Thoracic aorta (tissue), 2 donors: ENCODE measurements around the gene SSBP3. TPM values are rescaled to one million over a fixed set of nuclear protein-coding genes. Genes with fewer than 3 reads are reported as not detected.

Experiments
- ATAC-seq: fragments of 150-250 bp; one replicate; pipeline ENCODE4 v1.8.0; 2017; ENCODE audit warnings: low read depth; ENCODE audit not compliant: insufficient number of reproducible peaks, low FRiP score
- DNase-seq: peaks from one replicate; pipeline ENCODE4 v3.0.0-alpha.2; 2020; ENCODE audit warnings: low spot score
- H3K27ac ChIP-seq, 2 donors: fragments of 200-600 bp; sonication (generic); 1 replicate in 1 of 2; 2 replicates in 1 of 2; pipeline ENCODE4 v1.5.1; 2016; ENCODE audit warnings: mild to moderate bottlenecking in 2 of 2, moderate library complexity in 2 of 2
- H3K27me3 ChIP-seq: fragments of 200-600 bp; sonication (generic); replicated peaks from 2 replicates; pipeline ENCODE4 v1.6.0; 2016; ENCODE audit warnings: mild to moderate bottlenecking; ENCODE audit not compliant: insufficient read depth
- H3K36me3 ChIP-seq: fragments of 200-600 bp; sonication (generic); one replicate; pipeline ENCODE4 v1.5.1; 2016
- H3K4me1 ChIP-seq, 2 donors: fragments of 200-600 bp; sonication (generic); 1 replicate in 1 of 2; 2 replicates in 1 of 2; pipeline versions ENCODE4 v1.5.1 to v1.6.0; 2016; ENCODE audit warnings: low read depth in 2 of 2, mild to moderate bottlenecking in 1 of 2; ENCODE audit not compliant: control insufficient read depth in 1 of 2
- H3K4me3 ChIP-seq: fragments of 200-600 bp; sonication (generic); 2 replicates; pipeline ENCODE4 v1.5.1; 2016; ENCODE audit warnings: mild to moderate bottlenecking
- H3K9me3 ChIP-seq: fragments of 200-600 bp; sonication (generic); 2 replicates; pipeline ENCODE4 v1.5.1; 2016
- total RNA-seq, 2 donors: library from RNA; depleted of rRNA; stranded (reverse); fragments of >200 nt; gene quantifications; one replicate each; pipeline versions ENCODE4 v1.1.0 to v1.2.3, GENCODE V29; 2016
- TF ChIP-seq, protein P1 (sequence below): fragments of 200-600 bp; sonication (generic); IDR thresholded peaks from one replicate; pipeline ENCODE4 v1.5.1; 2019; ENCODE audit warnings: antibody characterized with exemption

Gene SSBP3
- total RNA-seq, 2 donors from 2014 or later: 33.4 to 87.1 TPM

- no peaks in the 10 kb centered on the region for H3K27me3 ChIP-seq
- H3K36me3 ChIP-seq: no peaks in the 10 kb centered on the region
- H3K4me1 ChIP-seq: peaks cover 16 to 83% of the 10 kb centered on the region in 2 donors
- H3K4me3 ChIP-seq: no peak overlapping the region
- no peaks in the 10 kb centered on the region for H3K9me3 ChIP-seq
- ATAC-seq: no peak
- TF ChIP-seq, protein P1, sequence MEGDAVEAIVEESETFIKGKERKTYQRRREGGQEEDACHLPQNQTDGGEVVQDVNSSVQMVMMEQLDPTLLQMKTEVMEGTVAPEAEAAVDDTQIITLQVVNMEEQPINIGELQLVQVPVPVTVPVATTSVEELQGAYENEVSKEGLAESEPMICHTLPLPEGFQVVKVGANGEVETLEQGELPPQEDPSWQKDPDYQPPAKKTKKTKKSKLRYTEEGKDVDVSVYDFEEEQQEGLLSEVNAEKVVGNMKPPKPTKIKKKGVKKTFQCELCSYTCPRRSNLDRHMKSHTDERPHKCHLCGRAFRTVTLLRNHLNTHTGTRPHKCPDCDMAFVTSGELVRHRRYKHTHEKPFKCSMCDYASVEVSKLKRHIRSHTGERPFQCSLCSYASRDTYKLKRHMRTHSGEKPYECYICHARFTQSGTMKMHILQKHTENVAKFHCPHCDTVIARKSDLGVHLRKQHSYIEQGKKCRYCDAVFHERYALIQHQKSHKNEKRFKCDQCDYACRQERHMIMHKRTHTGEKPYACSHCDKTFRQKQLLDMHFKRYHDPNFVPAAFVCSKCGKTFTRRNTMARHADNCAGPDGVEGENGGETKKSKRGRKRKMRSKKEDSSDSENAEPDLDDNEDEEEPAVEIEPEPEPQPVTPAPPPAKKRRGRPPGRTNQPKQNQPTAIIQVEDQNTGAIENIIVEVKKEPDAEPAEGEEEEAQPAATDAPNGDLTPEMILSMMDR: no peak
- DNase-seq: no peak
- no peak overlapping the region for H3K27ac ChIP-seq
These were observed 75.0 kb downstream of the SSBP3 start for GRCh38 chr1:54331091-54331772.

- H3K27ac ChIP-seq: no peak overlapping the region
- DNase-seq (no peak), ATAC-seq (no peak)
- H3K4me3 ChIP-seq: no peak overlapping the region
- H3K9me3 ChIP-seq: no peaks in the 10 kb centered on the region
- peaks cover 4 to 78% of the 10 kb centered on the region in 2 donors for H3K4me1 ChIP-seq
- TF ChIP-seq, protein P1: no peak
- H3K27me3 ChIP-seq: no peaks in the 10 kb centered on the region
- no peaks in the 10 kb centered on the region for H3K36me3 ChIP-seq
These were observed 76.7 kb downstream of the SSBP3 start for GRCh38 chr1:54329312-54330003.

DNA sequence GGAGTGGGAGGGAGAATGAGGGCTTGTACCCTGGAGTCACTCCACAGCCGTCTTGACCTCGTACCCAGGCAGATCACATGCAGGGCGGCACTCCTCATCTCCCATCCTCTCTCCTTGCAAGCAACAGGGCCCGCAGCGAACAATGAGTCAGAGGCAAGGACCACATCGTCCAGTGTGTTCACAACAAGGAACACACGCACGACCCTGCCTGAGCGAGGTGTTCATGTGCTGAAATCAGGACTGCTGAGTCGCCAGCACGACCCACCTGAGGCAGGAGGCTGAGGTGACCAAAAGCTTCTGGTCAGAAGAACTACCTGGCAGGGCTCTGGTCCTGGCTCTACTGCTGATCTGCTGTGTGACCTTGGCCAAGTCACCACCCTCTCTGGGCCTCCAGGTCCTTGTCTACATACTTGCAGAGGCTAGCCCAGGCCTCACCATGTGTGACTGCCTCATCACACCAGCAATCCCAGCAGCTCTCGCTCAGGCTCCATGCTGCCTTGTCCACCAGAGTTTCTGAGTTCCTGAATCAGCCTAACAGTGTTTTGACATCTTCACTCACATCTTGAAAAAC, 78.0 kb downstream of the SSBP3 start:
- TF ChIP-seq, protein P1: no peak
- no peaks in the 10 kb centered on the region for H3K27me3 ChIP-seq
- H3K27ac ChIP-seq: no peak overlapping the region
- H3K4me1 ChIP-seq: peaks cover 2 to 88% of the 10 kb centered on the region in 2 donors
- DNase-seq (no peak), ATAC-seq (no peak)
- H3K9me3 ChIP-seq: no peaks in the 10 kb centered on the region
- no peaks in the 10 kb centered on the region for H3K36me3 ChIP-seq
- H3K4me3 ChIP-seq: no peak overlapping the region

DNA sequence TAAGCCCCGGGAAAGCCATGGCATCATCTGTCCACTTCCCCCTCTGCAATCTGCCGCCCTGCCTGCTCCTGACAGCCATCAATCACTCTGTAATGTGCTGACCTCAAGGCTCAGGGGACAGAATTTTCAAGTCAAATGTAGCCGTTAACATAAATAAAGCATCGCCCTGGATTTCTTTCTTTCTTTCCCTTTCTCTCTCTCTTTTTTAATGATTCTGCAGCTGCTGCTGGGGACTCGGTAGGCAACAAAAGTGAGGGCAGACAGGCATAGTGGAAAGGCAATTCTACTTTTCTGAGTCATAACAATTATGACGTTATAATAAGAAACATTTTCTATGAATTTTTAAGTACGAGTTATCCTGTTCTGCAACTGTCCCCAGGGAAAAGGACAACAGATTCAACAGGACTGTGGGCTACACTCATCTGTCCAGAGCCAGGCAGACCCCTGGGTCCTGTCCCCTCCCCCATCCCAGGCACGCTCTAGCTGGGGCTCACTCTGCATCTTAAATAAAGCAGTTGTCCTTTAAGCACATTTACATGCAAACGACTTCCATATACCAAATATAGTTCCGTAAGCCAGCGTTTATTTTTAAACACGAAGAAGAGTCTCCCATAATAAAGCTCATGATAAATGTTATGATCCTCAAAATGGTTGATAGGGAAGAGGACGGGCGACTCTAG, 78.7 kb downstream of the SSBP3 start:
- H3K27me3 ChIP-seq: no peaks in the 10 kb centered on the region
- no peak overlapping the region for H3K4me3 ChIP-seq
- H3K27ac ChIP-seq: no peak overlapping the region
- DNase-seq (no peak), ATAC-seq (no peak)
- no peaks in the 10 kb centered on the region for H3K36me3 ChIP-seq
- peaks cover 2 to 83% of the 10 kb centered on the region in 2 donors for H3K4me1 ChIP-seq
- H3K9me3 ChIP-seq: no peaks in the 10 kb centered on the region
- TF ChIP-seq, protein P1: no peak
